Activated T-helper 1 cell treated with Interleukin-2 at 50 U/mL for 16 hours (primary cell): Measurements from ENCODE around the gene SV2C.

Experiments used
- DNase-seq: peaks from one replicate; pipeline ENCODE4 v3.0.0-alpha.2; 2020; ENCODE audit warnings: low read depth

Gene SV2C

GRCh38 chr5:76104027-76104426 lies 20.8 kb downstream of the SV2C start:
- no peak for DNase-seq

- no peak for DNase-seq
Observed at GRCh38 chr5:76106149-76106548, 23.0 kb downstream of the SV2C start.

GRCh38 chr5:76111477-76112174 lies 28.4 kb downstream of the SV2C start:
- no peak for DNase-seq

GRCh38 chr5:76113103-76113502 lies 29.9 kb downstream of the SV2C start:
- no peak for DNase-seq

GRCh38 chr5:76114179-76114851 lies 31.1 kb downstream of the SV2C start:
- DNase-seq, result no peak

GRCh38 chr5:76125346-76125745 lies 42.2 kb downstream of the SV2C start:
- no peak for DNase-seq

- no peak for DNase-seq
Observed at GRCh38 chr5:76125888-76126287, 42.7 kb downstream of the SV2C start.

- no peak for DNase-seq
Observed at GRCh38 chr5:76134003-76134402, 50.8 kb downstream of the SV2C start.

- no peak for DNase-seq
Observed at GRCh38 chr5:76134646-76135045, 51.5 kb downstream of the SV2C start.

GRCh38 chr5:76137887-76138542 lies 54.8 kb downstream of the SV2C start:
- DNase-seq, result no peak

- DNase-seq, result no peak
Observed at GRCh38 chr5:76143884-76144283, 60.7 kb downstream of the SV2C start.

GRCh38 chr5:76144513-76145274 lies 61.5 kb downstream of the SV2C start:
- DNase-seq, result no peak

GRCh38 chr5:76145945-76146344 lies 62.8 kb downstream of the SV2C start:
- DNase-seq, result no peak

- no peak for DNase-seq
Observed at GRCh38 chr5:76149636-76150035, 66.5 kb downstream of the SV2C start.

- no peak for DNase-seq
Observed at GRCh38 chr5:76152161-76152560, 69.0 kb downstream of the SV2C start.

GRCh38 chr5:76152700-76153099 lies 69.5 kb downstream of the SV2C start:
- no peak for DNase-seq

- no peak for DNase-seq
Observed at GRCh38 chr5:76153271-76153670, 70.1 kb downstream of the SV2C start.

- no peak for DNase-seq
Observed at GRCh38 chr5:76154009-76154690, 71.0 kb downstream of the SV2C start.

- no peak for DNase-seq
Observed at GRCh38 chr5:76155536-76155935, 72.4 kb downstream of the SV2C start.

- DNase-seq, result no peak
Observed at GRCh38 chr5:76162335-76162734, 79.2 kb downstream of the SV2C start.

GRCh38 chr5:76163111-76163628 lies 80.0 kb downstream of the SV2C start:
- DNase-seq, result no peak

- no peak for DNase-seq
Observed at GRCh38 chr5:76165029-76165428, 81.8 kb downstream of the SV2C start.
